Measurements from ENCODE around the gene KCNJ4.

Gene KCNJ4

GRCh38 chr22:38427940-38428339 is 27.1 kb downstream of the KCNJ4 start:
- TF ChIP-seq ZFX (IDR thresholded peaks at IDR 0.05; ENCODE audit: borderline replicate concordance) (no peak), CTCF (IDR thresholded peaks at IDR 0.05) (no peak)
- no peak overlapping the region for H3K27ac ChIP-seq

- TF ChIP-seq CTCF (IDR thresholded peaks at IDR 0.05) (no peak), ZFX (IDR thresholded peaks at IDR 0.05; ENCODE audit: borderline replicate concordance) (no peak)
- H3K27ac ChIP-seq = no peak overlapping the region
Measured at GRCh38 chr22:38427465-38427864, 27.5 kb downstream of the KCNJ4 start.

- no peak overlapping the region for H3K27ac ChIP-seq
- no peak for TF ChIP-seq CTCF (IDR thresholded peaks at IDR 0.05)
- TF ChIP-seq ZFX (IDR thresholded peaks at IDR 0.05; ENCODE audit: borderline replicate concordance) = no peak
Measured at GRCh38 chr22:38426628-38427027, 28.4 kb downstream of the KCNJ4 start.

DNA sequence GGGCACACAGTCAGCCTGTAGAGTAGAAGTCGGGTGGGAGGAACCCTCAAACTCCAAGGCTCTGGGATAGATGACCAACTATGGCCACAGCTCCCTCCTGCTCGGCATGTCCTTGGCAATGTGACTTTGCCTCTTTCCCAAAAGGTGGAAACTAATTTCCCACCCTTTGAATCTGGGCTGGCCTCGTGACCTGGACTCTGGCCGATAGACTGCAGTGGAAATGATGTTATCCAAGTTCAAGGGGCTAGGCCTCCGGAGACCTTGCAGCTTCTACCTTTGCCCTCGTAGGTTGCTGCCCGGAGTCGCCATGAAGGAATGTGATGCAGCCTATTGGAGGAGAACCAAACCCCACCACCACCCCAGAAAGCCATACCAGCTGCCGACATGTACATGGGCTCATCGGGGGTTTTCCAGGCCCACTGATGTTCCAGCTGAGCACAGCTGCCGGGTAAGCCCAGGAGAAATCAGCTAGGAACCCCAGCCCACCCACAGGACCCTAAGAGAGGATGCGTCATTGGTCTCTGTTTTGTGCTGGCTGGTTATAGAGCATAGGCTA is 30.4 kb downstream of the KCNJ4 start:
- TF ChIP-seq ZFX (IDR thresholded peaks at IDR 0.05; ENCODE audit: borderline replicate concordance) (no peak), CTCF (IDR thresholded peaks at IDR 0.05) (no peak)
- H3K27ac ChIP-seq = no peak overlapping the region

GRCh38 chr22:38423512-38424503 is 31.2 kb downstream of the KCNJ4 start:
- no peak for TF ChIP-seq CTCF (IDR thresholded peaks at IDR 0.05)
- no peak for TF ChIP-seq ZFX (IDR thresholded peaks at IDR 0.05; ENCODE audit: borderline replicate concordance)
- H3K27ac ChIP-seq = no peak overlapping the region

GRCh38 chr22:38422611-38423511 is 32.1 kb downstream of the KCNJ4 start:
- no peak overlapping the region for H3K27ac ChIP-seq
- no peak for TF ChIP-seq ZFX (IDR thresholded peaks at IDR 0.05; ENCODE audit: borderline replicate concordance)
- no peak for TF ChIP-seq CTCF (IDR thresholded peaks at IDR 0.05)
